ENCODE measurements around the gene BLNK. TPM values are rescaled to one million over a fixed set of nuclear protein-coding genes. Genes with fewer than 3 reads are reported as not detected.

BLNK gene
- total RNA-seq: not detected in 2 replicates
- long read RNA-seq: 0 reads

DNA sequence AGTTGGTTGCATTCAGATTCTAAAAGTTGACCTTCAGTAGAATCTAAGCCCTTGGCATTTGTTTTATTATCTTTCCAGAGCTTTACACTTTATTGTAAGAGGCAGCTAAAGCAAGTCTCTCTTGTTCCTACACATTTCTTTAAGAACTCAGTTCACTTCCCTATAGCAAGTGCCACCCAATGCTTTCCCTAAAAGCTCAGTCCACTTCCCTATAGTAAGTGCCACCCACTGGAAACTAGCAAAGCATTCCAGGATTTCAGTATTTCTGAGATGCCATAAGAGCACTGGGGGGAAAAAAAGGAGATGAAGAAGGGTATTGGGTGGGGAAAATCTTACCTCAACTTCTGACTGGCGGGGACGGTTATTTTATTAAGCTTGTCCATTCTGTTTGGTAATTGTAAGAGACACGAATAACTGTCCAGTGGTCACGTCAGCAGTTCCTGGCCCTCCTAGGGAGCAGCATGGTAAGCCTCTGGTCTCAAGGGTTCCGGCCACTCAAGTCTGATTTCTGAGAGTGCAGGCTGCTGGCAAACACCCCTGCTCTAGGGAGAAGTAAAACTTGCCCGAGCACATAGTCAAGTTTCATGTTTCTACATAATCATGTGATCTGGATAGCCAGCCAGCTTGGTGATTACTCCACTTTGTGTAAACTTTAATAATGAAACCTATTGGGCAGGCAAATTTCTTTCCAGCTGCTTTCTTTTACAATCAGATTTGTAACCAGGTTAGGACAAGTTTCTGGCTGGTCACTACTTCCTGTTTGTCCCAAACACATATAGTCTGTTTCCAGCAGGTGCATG is at the start of gene BLNK:
Gene BLNK, minus strand, starts transcription at position 554 of the 800 bp plus-strand sequence. Its CDS starts 171 bp downstream, at position 383.
- H3K27ac Mint-ChIP-seq (ENCODE audit: unreplicated experiment): no peak within 1 kb of the TSS
- H3K4me3 Mint-ChIP-seq: no peak within 1 kb of the TSS
- no peaks in the 10 kb centered on the region for H3K9me3 Mint-ChIP-seq
- TF ChIP-seq, protein P1, sequence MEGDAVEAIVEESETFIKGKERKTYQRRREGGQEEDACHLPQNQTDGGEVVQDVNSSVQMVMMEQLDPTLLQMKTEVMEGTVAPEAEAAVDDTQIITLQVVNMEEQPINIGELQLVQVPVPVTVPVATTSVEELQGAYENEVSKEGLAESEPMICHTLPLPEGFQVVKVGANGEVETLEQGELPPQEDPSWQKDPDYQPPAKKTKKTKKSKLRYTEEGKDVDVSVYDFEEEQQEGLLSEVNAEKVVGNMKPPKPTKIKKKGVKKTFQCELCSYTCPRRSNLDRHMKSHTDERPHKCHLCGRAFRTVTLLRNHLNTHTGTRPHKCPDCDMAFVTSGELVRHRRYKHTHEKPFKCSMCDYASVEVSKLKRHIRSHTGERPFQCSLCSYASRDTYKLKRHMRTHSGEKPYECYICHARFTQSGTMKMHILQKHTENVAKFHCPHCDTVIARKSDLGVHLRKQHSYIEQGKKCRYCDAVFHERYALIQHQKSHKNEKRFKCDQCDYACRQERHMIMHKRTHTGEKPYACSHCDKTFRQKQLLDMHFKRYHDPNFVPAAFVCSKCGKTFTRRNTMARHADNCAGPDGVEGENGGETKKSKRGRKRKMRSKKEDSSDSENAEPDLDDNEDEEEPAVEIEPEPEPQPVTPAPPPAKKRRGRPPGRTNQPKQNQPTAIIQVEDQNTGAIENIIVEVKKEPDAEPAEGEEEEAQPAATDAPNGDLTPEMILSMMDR (conservative IDR thresholded peaks at IDR 0.05): no peak
- H3K27me3 Mint-ChIP-seq (ENCODE audit: low read depth): peaks cover 10% of the 10 kb centered on the region
- DNase-seq (ENCODE audit: low read depth, low spot score): no peak
- no peaks in the 10 kb centered on the region for H3K4me1 Mint-ChIP-seq
- H3K36me3 Mint-ChIP-seq (ENCODE audit: low read depth): no peaks in the 10 kb centered on the region

DNA sequence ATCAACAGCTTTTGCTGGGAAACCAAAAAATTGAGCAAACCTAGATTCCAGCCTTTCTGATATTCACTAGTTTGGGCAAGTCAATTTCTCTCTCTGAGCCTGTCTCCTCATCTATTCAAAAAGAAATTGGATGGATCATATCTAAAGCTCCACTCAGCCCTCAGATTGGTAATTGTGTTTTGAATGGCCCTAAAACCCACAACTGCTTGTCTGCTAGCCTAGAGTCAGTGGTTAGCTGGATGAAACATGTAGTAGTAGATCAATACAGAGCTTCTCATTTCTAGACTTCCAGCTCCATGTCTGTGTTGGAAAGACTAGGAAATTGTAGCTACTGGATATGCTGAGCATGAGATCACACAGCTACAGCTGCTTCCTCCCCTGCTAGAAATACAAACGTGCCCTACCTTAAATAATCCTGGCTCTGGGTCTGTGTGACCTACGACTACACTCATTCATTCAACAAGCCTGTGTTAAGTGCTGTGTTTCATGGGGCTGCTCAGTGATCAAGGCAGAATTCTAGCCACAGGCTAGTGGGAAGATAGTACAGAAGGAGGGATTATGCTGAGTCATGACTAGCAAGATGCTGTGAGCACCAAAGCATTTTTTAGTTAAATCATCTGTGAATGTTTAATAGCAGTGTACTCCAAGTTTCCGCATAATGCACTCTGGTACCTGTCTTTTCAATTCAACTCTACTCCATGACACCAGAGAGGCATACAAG is 48.5 kb upstream of the BLNK start:
- H3K27me3 Mint-ChIP-seq (ENCODE audit: low read depth): no peaks in the 10 kb centered on the region
- H3K27ac Mint-ChIP-seq (ENCODE audit: unreplicated experiment): peak overlapping the region; percentile 48
- DNase-seq (ENCODE audit: low read depth, low spot score): no peak
- H3K9me3 Mint-ChIP-seq: no peaks in the 10 kb centered on the region
- no peaks in the 10 kb centered on the region for H3K4me1 Mint-ChIP-seq
- no peak overlapping the region for H3K4me3 Mint-ChIP-seq
- no peaks in the 10 kb centered on the region for H3K36me3 Mint-ChIP-seq (ENCODE audit: low read depth)
- TF ChIP-seq, protein P1 (conservative IDR thresholded peaks at IDR 0.05): no peak

DNA sequence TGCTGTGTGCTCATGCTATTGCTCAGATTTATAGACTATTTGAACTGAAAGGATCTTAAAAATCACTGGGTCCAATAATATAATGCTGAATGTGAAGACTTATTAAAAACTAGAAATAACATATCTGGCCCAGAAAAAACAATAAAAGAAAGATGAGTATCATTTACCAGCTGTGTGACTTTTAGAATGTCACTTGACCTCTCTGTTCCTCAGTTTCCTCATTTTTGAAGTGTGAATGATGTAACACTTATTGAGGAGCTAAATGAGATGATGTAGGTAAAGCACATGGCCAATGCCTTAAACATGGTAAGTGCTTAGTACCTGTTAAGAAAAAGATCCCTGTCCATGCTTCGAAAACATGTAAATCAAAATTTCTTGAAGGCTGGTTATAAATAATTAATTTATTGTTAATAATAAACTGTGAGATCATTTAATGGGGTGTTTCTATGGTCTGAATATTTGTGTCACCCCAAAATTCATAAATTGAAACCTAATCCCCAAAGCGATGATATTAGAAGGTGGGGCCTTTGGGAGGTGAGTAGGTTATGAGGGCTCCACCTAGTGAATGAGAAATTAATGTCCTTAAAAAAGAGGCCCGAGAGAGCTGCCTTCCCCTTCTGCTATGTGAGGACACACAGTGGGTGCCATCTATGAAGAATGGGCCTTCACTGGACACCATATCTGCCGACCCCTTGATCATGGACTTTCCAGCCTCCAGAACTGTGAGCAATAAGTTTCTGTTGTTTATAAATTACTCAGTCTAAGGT is 45.9 kb upstream of the BLNK start:
- no peaks in the 10 kb centered on the region for H3K27me3 Mint-ChIP-seq (ENCODE audit: low read depth)
- no peaks in the 10 kb centered on the region for H3K36me3 Mint-ChIP-seq (ENCODE audit: low read depth)
- no peak overlapping the region for H3K27ac Mint-ChIP-seq (ENCODE audit: unreplicated experiment)
- TF ChIP-seq, protein P1 (conservative IDR thresholded peaks at IDR 0.05): no peak
- no peaks in the 10 kb centered on the region for H3K4me1 Mint-ChIP-seq
- no peaks in the 10 kb centered on the region for H3K9me3 Mint-ChIP-seq
- no peak for DNase-seq (ENCODE audit: low read depth, low spot score)
- H3K4me3 Mint-ChIP-seq: no peak overlapping the region

DNA sequence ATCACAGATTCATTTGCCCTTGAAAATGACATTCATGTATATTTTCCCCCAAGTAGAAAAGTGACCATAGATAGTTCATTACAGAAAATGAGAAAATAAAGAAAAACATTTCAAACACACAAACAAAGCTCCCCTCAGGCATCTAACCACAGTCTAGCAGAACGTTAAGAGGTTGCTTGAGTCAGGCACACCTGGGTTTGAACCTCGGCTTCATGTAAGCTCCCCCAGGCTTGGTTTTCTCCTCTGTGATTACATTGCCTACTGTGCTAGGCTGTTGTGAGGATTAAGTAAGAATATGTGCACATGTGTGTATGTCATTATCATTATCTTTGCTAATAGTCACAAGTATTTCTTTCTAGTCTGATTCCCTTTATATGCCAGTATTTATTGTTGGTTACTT is 42.0 kb upstream of the BLNK start:
- no peak for DNase-seq (ENCODE audit: low read depth, low spot score)
- no peaks in the 10 kb centered on the region for H3K27me3 Mint-ChIP-seq (ENCODE audit: low read depth)
- H3K4me3 Mint-ChIP-seq: no peak overlapping the region
- peaks cover 27% of the 10 kb centered on the region for H3K4me1 Mint-ChIP-seq
- H3K27ac Mint-ChIP-seq (ENCODE audit: unreplicated experiment): no peak overlapping the region
- TF ChIP-seq, protein P1 (conservative IDR thresholded peaks at IDR 0.05): no peak
- H3K36me3 Mint-ChIP-seq (ENCODE audit: low read depth): no peaks in the 10 kb centered on the region
- no peaks in the 10 kb centered on the region for H3K9me3 Mint-ChIP-seq

DNA sequence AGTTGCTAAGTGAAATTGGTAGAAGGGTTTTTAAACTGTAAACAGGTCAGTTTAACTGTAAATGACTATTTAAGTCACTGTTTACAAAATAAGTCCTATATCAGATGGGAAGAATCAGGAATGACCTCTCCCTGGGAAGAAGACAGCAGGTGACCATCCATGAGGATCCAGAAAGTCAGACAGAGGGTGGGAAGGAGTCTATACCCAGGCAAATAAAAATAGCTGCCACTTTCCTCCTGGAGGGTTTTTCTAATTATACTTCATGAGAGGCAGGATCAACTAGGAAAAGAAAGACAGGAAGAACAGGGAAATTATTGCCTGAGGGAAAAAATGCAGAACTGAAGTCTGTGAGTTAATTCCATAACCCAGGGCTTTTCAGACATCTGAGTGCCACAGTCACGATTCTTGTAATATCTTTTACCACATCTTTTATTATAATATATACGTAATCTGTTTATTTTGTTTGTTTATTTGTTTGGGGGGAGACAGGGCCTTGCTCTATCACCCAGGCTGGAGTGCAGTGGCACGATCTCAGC is 39.9 kb upstream of the BLNK start:
- no peak overlapping the region for H3K4me3 Mint-ChIP-seq
- no peak for DNase-seq (ENCODE audit: low read depth, low spot score)
- peaks cover 28% of the 10 kb centered on the region for H3K4me1 Mint-ChIP-seq
- TF ChIP-seq, protein P1 (conservative IDR thresholded peaks at IDR 0.05): no peak
- H3K36me3 Mint-ChIP-seq (ENCODE audit: low read depth): no peaks in the 10 kb centered on the region
- H3K27me3 Mint-ChIP-seq (ENCODE audit: low read depth): no peaks in the 10 kb centered on the region
- H3K27ac Mint-ChIP-seq (ENCODE audit: unreplicated experiment): no peak overlapping the region
- no peaks in the 10 kb centered on the region for H3K9me3 Mint-ChIP-seq
